CD4-positive, alpha-beta T cell (primary cell): ENCODE results near the gene ATP6V1E1. TPM values are rescaled to one million over a fixed set of nuclear protein-coding genes. Genes with fewer than 3 reads are reported as not detected.

ENCODE experiments used
- ATAC-seq: fragments of 200-7000 bp; cut with Tn5 transposase; one replicate; pipeline ENCODE4 v1.10.0; 2022; ENCODE audit warnings: mild to moderate bottlenecking; ENCODE audit not compliant: poor library complexity
- CTCF ChIA-PET: fragments of 350-600 bp; sonication (Branson Sonifier 250); formaldehyde crosslinking; loops from one replicate; lab custom pipeline; 2021; ENCODE audit warnings: antibody characterized with exemption, inconsistent platforms; lab: Charles Lee
- POLR2A ChIA-PET: fragments of 350-600 bp; sonication (Branson Sonifier 250); formaldehyde crosslinking; loops from one replicate; lab custom pipeline; 2021; ENCODE audit warnings: antibody characterized with exemption, inconsistent platforms; lab: Charles Lee
- DNase-seq, 14 experiments: peaks; one replicate each; pipeline ENCODE4 v3.0.0-alpha.2; 2013 to 2020; ENCODE audit warnings: mixed read lengths in 2 of 14
- H3K27ac ChIP-seq, 2 donors: one replicate each; pipeline versions ENCODE4 v1.5.1 to v1.7.0; 2013; ENCODE audit warnings: low read length in 2 of 2, low read depth in 1 of 2, mild to moderate bottlenecking in 1 of 2
- H3K27me3 ChIP-seq, 2 experiments: 1 replicate in 1 of 2; 2 replicates in 1 of 2; pipeline versions ENCODE4 v1.6.1 to v1.7.0; 2013; ENCODE audit warnings: low read length in 2 of 2, control low read depth in 1 of 2, mild to moderate bottlenecking in 1 of 2, moderate library complexity in 1 of 2; ENCODE audit not compliant: insufficient read depth in 2 of 2, control insufficient read depth in 1 of 2
- H3K36me3 ChIP-seq: one replicate; pipeline ENCODE4 v1.6.1; 2013; ENCODE audit warnings: low read length, control low read depth; ENCODE audit not compliant: insufficient read depth
- H3K4me1 ChIP-seq: one replicate; pipeline ENCODE4 v1.6.1; 2013; ENCODE audit warnings: low read length, control low read depth; ENCODE audit not compliant: insufficient read depth
- H3K4me3 ChIP-seq: one replicate; pipeline ENCODE4 v1.5.1; 2013; ENCODE audit warnings: mild to moderate bottlenecking, low read length, moderate library complexity
- H3K9me3 ChIP-seq, 2 experiments: 1 replicate in 1 of 2; 2 replicates in 1 of 2; pipeline versions ENCODE4 v1.6.1 to v1.7.0; 2013; ENCODE audit warnings: low read length in 2 of 2, mild to moderate bottlenecking in 2 of 2, control low read depth in 1 of 2, moderate library complexity in 1 of 2; ENCODE audit not compliant: control insufficient read depth in 1 of 2, insufficient read depth in 1 of 2
- H3K27ac Mint-ChIP-seq: one replicate; pipeline ENCODE4 v1.8.0; 2020; ENCODE audit warnings: mixed read lengths
- H3K27me3 Mint-ChIP-seq: one replicate; pipeline ENCODE4 v1.8.0; 2021; ENCODE audit warnings: mixed read lengths
- H3K36me3 Mint-ChIP-seq: one replicate; pipeline ENCODE4 v1.8.0; 2021; ENCODE audit warnings: low read depth, mixed read lengths
- H3K4me1 Mint-ChIP-seq: one replicate; pipeline ENCODE4 v1.8.0; 2021; ENCODE audit warnings: low read depth, mixed read lengths
- H3K4me3 Mint-ChIP-seq: one replicate; pipeline ENCODE4 v1.8.0; 2020; ENCODE audit warnings: mild to moderate bottlenecking, mixed read lengths
- H3K9me3 Mint-ChIP-seq: one replicate; pipeline ENCODE4 v1.8.0; 2020; ENCODE audit warnings: mixed read lengths
- CTCF ChIP-seq: fragments of 200-600 bp; IDR thresholded peaks from one replicate; pipeline ENCODE4 v1.8.0; 2022; ENCODE audit warnings: antibody characterized with exemption, mild to moderate bottlenecking
- intact Hi-C, 2 experiments: fragments of 100-400 bp; cut with DNase I in 1 of 2; cut with micrococcal nuclease in 1 of 2; formaldehyde crosslinking; loops; one replicate each; pipeline versions ENCODE4 v1.15.1 to v1.9.0; 2023 to 2025; cut with DNase I, micrococcal nuclease
- total RNA-seq, 174 experiments: library from RNA in 2 of 174; stranded (reverse) in 2 of 174; gene quantifications; one replicate each; pipeline ENCODE4 v1.2.3 and lab custom pipeline; 2021 to 2026

The ATP6V1E1 gene
- total RNA-seq, 2 experiments from 2014 or later, result 48.4 to 50.8 TPM

DNA sequence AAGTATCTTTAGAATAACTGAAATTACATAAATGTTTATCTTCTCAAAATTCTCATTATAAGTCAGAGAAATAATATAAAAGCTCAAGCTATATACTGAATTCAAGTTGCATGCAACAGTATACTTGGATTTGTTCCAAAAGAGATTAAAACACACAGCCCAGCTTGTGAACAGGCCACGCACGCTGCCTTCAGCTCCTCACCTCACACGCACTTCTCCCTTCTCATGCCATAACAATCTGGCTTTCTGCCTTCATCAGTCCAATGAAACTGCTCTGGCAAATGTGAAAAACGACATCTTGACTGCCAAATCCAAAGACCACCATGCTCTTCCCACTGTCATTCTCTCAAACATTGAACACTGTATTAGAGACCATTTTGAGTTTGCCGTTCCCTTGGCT is 22.1 kb downstream of the ATP6V1E1 start:
- no peaks in the 10 kb centered on the region for H3K9me3 ChIP-seq
- no peak overlapping the region for H3K27ac ChIP-seq
- Mint-ChIP-seq H3K4me3 (no peak overlapping the region), H3K36me3 (peaks cover 28% of the 10 kb centered on the region), H3K27me3 (no peaks in the 10 kb centered on the region), H3K4me1 (peaks cover 7% of the 10 kb centered on the region), H3K9me3 (no peaks in the 10 kb centered on the region), H3K27ac (no peak overlapping the region)
- no peak for TF ChIP-seq CTCF
- POLR2A ChIA-PET, result no interaction called here
- H3K4me1 ChIP-seq, result no peaks in the 10 kb centered on the region
- no peak overlapping the region for H3K4me3 ChIP-seq
- H3K27me3 ChIP-seq, result no peaks in the 10 kb centered on the region
- intact Hi-C loops, result no loop called here
- no peak for ATAC-seq
- peaks cover 47% of the 10 kb centered on the region for H3K36me3 ChIP-seq
- CTCF ChIA-PET, result interaction anchor here (0.9 kb wide), 1 partner anchor 136 kb away, joined by 4 read pairs; no protein-coding TSS in a partner anchor
- DNase-seq, result no peak

- H3K4me3 Mint-ChIP-seq, result no peak overlapping the region
Measured at GRCh38 chr22:17603668-17604067, 24.9 kb downstream of the ATP6V1E1 start.

DNA sequence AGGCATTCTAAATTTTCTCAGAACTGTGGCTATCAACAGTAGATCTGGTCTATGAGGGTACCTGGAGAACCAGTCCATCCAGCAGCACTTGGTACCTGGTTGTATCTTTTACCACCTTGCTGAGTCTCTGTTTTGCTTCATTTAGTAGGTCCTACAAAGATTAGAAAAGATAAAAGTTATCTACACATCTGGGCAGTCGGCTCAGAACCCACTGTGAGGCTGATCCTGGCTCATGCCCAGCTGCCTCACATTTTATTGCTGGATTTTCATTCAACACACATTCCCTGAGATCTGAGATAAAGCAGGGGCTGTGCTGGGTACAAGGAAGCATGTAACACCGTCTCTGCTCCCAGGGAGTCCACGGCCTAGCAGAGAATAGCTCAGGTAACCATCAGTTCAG is 27.5 kb downstream of the ATP6V1E1 start:
- H3K4me3 ChIP-seq, result no peak overlapping the region
- H3K36me3 ChIP-seq, result peaks cover 58% of the 10 kb centered on the region
- no peak for TF ChIP-seq CTCF
- no peaks in the 10 kb centered on the region for H3K4me1 Mint-ChIP-seq
- no peak for DNase-seq
- ChIA-PET CTCF (no interaction called here), POLR2A (no interaction called here)
- no peak for ATAC-seq
- H3K9me3 Mint-ChIP-seq, result no peaks in the 10 kb centered on the region
- H3K27ac ChIP-seq, result no peak overlapping the region
- H3K27ac Mint-ChIP-seq, result peak overlapping the region; percentile 44
- peaks cover 64% of the 10 kb centered on the region for H3K36me3 Mint-ChIP-seq
- H3K9me3 ChIP-seq, result no peaks in the 10 kb centered on the region
- H3K27me3 ChIP-seq, result no peaks in the 10 kb centered on the region
- no peaks in the 10 kb centered on the region for H3K4me1 ChIP-seq
- no peak overlapping the region for H3K4me3 Mint-ChIP-seq
- intact Hi-C loops, result no loop called here
- no peaks in the 10 kb centered on the region for H3K27me3 Mint-ChIP-seq

More at GRCh38 chr22:17603668-17604067, 24.9 kb downstream of the ATP6V1E1 start:
- ChIA-PET CTCF (no interaction called here), POLR2A (no interaction called here)
- Mint-ChIP-seq H3K27me3 (no peaks in the 10 kb centered on the region), H3K4me1 (no peaks in the 10 kb centered on the region), H3K36me3 (peaks cover 37% of the 10 kb centered on the region), H3K9me3 (no peaks in the 10 kb centered on the region), H3K27ac (peak overlapping the region; percentile 39)
- H3K36me3 ChIP-seq, result peaks cover 49% of the 10 kb centered on the region
- TF ChIP-seq CTCF, result no peak
- DNase-seq (no peak), ATAC-seq (no peak)
- H3K4me1 ChIP-seq, result no peaks in the 10 kb centered on the region
- no peaks in the 10 kb centered on the region for H3K9me3 ChIP-seq
- H3K27me3 ChIP-seq, result no peaks in the 10 kb centered on the region
- no peak overlapping the region for H3K27ac ChIP-seq
- no peak overlapping the region for H3K4me3 ChIP-seq
- intact Hi-C loops, result no loop called here
